AG09319 (cell line): Measurements from ENCODE around the gene TWIST2.

ENCODE experiments used
- DNase-seq: peaks from one replicate; pipeline ENCODE4 v3.0.0-alpha.2; 2010; ENCODE audit warnings: low read depth; ENCODE audit errors: extremely low read depth
- TF ChIP-seq, protein P1 (sequence below): IDR thresholded peaks from 2 replicates; pipeline ENCODE4 v1.5.1; 2011; ENCODE audit warnings: low read depth, mild to moderate bottlenecking, inconsistent platforms, low read length, moderate library complexity

TWIST2 gene

DNA sequence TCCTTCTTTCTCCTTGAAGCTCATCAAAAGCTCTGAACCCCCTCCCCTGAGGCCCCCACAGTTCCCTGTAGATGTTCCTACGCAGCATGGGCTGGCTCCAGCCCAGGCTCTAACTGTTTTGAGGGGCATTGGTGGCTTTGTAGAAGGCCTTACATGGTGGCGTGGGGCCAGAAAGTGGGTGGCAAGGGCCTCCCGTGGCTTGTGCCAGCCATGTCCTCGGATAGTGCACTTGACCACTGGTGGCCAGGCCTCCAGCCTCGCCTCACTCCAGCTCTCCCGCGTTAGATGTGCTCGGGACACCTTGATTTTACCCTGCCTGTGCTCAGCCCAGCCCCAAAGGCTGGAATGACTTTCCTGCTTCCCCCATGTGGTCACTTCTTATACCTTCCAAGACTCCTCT lies 92.9 kb downstream of the TWIST2 start:
- TF ChIP-seq, protein P1, sequence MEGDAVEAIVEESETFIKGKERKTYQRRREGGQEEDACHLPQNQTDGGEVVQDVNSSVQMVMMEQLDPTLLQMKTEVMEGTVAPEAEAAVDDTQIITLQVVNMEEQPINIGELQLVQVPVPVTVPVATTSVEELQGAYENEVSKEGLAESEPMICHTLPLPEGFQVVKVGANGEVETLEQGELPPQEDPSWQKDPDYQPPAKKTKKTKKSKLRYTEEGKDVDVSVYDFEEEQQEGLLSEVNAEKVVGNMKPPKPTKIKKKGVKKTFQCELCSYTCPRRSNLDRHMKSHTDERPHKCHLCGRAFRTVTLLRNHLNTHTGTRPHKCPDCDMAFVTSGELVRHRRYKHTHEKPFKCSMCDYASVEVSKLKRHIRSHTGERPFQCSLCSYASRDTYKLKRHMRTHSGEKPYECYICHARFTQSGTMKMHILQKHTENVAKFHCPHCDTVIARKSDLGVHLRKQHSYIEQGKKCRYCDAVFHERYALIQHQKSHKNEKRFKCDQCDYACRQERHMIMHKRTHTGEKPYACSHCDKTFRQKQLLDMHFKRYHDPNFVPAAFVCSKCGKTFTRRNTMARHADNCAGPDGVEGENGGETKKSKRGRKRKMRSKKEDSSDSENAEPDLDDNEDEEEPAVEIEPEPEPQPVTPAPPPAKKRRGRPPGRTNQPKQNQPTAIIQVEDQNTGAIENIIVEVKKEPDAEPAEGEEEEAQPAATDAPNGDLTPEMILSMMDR = no peak
- DNase-seq = no peak

DNA sequence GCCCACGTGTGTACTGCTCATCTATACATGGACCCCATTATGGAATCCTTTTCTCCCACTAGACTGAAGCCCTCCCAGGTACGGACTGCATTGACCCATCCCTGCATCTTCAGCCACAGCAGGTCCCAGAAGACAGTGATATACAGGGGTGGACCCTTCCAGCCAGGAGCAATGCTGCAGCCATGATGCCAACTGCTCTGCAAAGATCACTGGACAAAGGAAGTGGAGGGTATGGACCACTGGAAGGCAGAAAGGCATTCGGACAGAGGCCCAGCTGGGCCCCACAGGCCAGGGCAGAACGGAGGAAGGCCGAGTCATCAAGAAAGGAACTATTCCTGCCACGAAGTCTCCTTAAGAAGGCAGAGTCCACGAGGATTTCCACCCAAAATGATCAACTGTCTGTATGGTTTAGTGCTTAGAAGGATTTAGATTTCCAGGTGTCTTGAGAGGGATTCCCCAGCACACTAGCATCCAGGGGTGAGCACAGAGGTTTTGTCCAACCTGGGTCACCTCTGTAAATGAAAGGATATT lies 93.4 kb downstream of the TWIST2 start:
- no peak for DNase-seq
- TF ChIP-seq, protein P1 = no peak

DNA sequence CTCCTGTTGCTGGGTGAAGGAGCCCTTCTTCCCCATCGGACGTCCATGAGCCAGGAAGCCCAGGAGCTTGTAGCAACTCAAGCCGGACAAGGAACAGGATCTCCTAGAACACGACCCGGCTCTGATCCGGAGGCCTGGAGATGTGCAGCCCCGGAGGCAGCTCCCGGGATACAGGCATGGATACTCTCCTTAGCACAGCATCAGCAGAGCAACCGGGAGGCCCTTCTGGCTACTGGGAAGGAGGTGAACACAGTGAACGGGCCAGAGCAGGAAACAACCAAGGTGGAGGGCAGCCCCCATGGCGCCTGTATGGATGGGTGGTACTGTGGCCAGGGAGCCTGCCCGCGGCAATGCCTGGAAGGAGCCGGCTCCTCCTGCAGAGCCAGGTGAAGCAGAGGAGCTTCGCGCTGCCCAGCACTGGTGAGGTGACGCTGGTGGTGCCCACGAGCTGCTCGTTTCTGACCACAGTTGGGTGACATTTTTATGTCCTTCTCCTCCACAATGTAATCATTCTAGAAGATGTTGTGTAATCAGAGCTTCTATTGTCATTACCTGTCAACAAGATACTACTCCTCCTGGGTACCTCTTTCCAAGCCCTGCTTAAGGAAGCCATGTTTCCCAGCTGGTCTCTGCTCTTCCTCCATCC lies 94.3 kb downstream of the TWIST2 start:
- TF ChIP-seq, protein P1 = no peak
- DNase-seq = no peak

DNA sequence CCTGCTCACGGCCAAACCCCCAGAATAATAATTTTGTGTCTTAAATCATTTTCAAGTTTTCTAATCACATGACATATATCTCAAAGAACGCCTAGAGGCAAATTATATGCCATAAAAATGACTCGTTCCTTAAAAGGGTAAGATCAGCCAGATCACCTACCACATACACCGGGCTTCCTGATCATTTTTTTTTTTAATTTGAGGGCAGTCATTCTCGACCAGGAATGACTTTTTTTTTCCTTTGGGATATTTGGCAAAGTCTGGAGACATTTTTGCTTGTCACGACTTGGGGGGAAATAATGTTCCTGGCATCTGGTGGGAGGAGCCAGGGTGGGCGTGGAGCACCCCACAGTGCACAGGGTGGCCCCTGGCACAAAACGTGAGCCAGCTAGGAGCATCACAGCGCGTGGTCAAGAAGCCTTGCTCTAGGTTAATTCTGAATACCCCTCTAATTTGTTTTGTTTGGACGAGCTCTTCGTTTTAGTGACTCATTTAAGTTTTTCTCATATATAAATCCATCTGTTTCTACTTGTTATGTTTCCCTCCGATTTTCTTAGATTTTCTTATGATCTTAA lies 94.9 kb downstream of the TWIST2 start:
- no peak for DNase-seq
- TF ChIP-seq, protein P1 = no peak

DNA sequence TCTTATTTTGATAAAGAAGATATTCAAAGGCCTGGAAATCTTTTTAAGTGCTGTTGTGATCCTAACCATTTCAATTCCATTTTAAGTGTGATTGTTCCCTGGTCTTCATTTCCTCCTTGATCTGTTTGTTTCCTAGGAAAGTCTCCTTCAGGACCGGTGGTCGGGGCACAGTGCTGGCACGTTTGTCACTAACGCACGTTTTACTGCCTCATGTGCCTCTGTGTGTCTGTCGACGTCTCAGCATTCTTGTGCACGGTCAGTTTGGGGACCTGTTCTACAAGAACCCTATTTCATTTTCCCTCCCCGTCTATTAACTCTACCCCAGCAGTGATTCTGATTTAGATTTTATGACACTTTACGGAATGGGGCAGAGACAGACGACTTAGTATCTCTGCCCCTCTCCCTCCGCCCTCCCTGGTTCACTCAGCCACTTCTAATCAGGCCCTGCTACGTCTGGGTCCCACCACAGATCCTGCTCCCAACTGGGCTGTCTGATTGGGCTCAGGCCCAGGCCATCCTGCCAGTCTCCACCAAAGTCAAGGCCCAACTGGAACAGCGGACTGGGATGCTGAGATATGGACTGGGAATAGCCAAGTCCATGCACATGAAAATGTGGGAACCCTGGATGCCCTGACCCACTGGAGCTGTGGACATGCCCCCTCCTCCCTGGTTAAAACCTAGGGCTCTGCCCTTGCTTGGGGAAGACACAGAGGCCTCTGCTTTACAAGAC lies 95.6 kb downstream of the TWIST2 start:
- TF ChIP-seq, protein P1 = no peak
- no peak for DNase-seq

DNA sequence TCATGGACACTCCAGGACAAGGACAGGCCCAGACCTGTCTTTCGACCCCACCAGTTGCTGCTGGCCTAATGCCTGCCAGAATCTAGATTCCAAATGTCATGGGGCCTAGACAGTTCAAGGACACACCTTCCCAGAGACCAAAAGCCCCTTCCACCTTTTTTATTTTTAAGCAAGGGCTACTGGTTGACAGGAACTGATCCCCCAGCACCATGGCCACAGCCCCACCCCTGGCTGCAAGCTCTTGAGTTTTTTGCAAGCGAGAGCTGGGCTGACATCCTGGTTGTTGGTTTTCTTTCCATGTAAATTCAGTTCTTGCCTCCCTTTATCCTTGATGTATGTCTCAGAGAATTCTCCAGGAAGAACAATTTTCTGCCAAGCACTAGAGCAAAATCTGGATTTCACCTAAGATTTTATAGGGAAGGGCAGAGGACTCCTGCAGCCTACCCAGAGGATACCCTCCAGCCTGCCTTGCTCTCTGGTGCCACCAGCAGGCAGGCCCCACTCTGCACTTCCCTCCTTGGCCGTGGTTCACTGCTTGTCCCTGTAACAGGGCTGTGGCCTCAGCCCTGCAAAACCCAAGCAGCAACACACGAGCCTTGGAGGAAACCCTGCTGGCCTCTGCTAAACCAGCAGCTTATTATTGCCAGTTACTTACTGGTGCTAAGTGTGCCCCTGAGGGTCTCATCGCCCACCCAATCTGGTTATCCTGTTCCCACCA lies 97.7 kb downstream of the TWIST2 start:
- no peak for DNase-seq
- TF ChIP-seq, protein P1 = peak; percentile 84
